ENCODE data around the gene EPGN.

Gene EPGN

GRCh38 chr4:74365761-74366160 lies 57.5 kb downstream of the EPGN start:
- no peaks in the 10 kb centered on the region for H3K36me3 ChIP-seq (ENCODE audit: insufficient read depth, low read length)
- no peak overlapping the region for H2AFZ ChIP-seq (ENCODE audit: low read depth, low read length)
- no peaks in the 10 kb centered on the region for H3K9me3 ChIP-seq (ENCODE audit: low read length)
- no peak overlapping the region for H3K4me3 ChIP-seq (ENCODE audit: low read length)
- peaks cover 28% of the 10 kb centered on the region for H3K27me3 ChIP-seq (ENCODE audit: insufficient read depth, low read length)
- peaks cover 13% of the 10 kb centered on the region for H3K4me1 ChIP-seq (ENCODE audit: insufficient read depth, low read length)
